CD4-positive, alpha-beta T cell (primary cell): ENCODE measurements around the gene RPL36. TPM values are rescaled to one million over a fixed set of nuclear protein-coding genes. Genes with fewer than 3 reads are reported as not detected.

Experiments used
- ATAC-seq: fragments of 200-7000 bp; cut with Tn5 transposase; one replicate; pipeline ENCODE4 v1.10.0; 2022; ENCODE audit warnings: mild to moderate bottlenecking; ENCODE audit not compliant: poor library complexity
- CTCF ChIA-PET: fragments of 350-600 bp; sonication (Branson Sonifier 250); formaldehyde crosslinking; loops from one replicate; lab custom pipeline; 2021; ENCODE audit warnings: antibody characterized with exemption, inconsistent platforms; lab: Charles Lee
- POLR2A ChIA-PET: fragments of 350-600 bp; sonication (Branson Sonifier 250); formaldehyde crosslinking; loops from one replicate; lab custom pipeline; 2021; ENCODE audit warnings: antibody characterized with exemption, inconsistent platforms; lab: Charles Lee
- DNase-seq, 14 experiments: peaks; one replicate each; pipeline ENCODE4 v3.0.0-alpha.2; 2013 to 2020; ENCODE audit warnings: mixed read lengths in 2 of 14
- H3K27ac ChIP-seq, 2 donors: one replicate each; pipeline versions ENCODE4 v1.5.1 to v1.7.0; 2013; ENCODE audit warnings: low read length in 2 of 2, low read depth in 1 of 2, mild to moderate bottlenecking in 1 of 2
- H3K27me3 ChIP-seq, 2 experiments: 1 replicate in 1 of 2; 2 replicates in 1 of 2; pipeline versions ENCODE4 v1.6.1 to v1.7.0; 2013; ENCODE audit warnings: low read length in 2 of 2, control low read depth in 1 of 2, mild to moderate bottlenecking in 1 of 2, moderate library complexity in 1 of 2; ENCODE audit not compliant: insufficient read depth in 2 of 2, control insufficient read depth in 1 of 2
- H3K36me3 ChIP-seq: one replicate; pipeline ENCODE4 v1.6.1; 2013; ENCODE audit warnings: low read length, control low read depth; ENCODE audit not compliant: insufficient read depth
- H3K4me1 ChIP-seq: one replicate; pipeline ENCODE4 v1.6.1; 2013; ENCODE audit warnings: low read length, control low read depth; ENCODE audit not compliant: insufficient read depth
- H3K4me3 ChIP-seq: one replicate; pipeline ENCODE4 v1.5.1; 2013; ENCODE audit warnings: mild to moderate bottlenecking, low read length, moderate library complexity
- H3K9me3 ChIP-seq, 2 experiments: 1 replicate in 1 of 2; 2 replicates in 1 of 2; pipeline versions ENCODE4 v1.6.1 to v1.7.0; 2013; ENCODE audit warnings: low read length in 2 of 2, mild to moderate bottlenecking in 2 of 2, control low read depth in 1 of 2, moderate library complexity in 1 of 2; ENCODE audit not compliant: control insufficient read depth in 1 of 2, insufficient read depth in 1 of 2
- H3K27ac Mint-ChIP-seq: one replicate; pipeline ENCODE4 v1.8.0; 2020; ENCODE audit warnings: mixed read lengths
- H3K27me3 Mint-ChIP-seq: one replicate; pipeline ENCODE4 v1.8.0; 2021; ENCODE audit warnings: mixed read lengths
- H3K36me3 Mint-ChIP-seq: one replicate; pipeline ENCODE4 v1.8.0; 2021; ENCODE audit warnings: low read depth, mixed read lengths
- H3K4me1 Mint-ChIP-seq: one replicate; pipeline ENCODE4 v1.8.0; 2021; ENCODE audit warnings: low read depth, mixed read lengths
- H3K4me3 Mint-ChIP-seq: one replicate; pipeline ENCODE4 v1.8.0; 2020; ENCODE audit warnings: mild to moderate bottlenecking, mixed read lengths
- H3K9me3 Mint-ChIP-seq: one replicate; pipeline ENCODE4 v1.8.0; 2020; ENCODE audit warnings: mixed read lengths
- intact Hi-C, 2 experiments: fragments of 100-400 bp; cut with DNase I in 1 of 2; cut with micrococcal nuclease in 1 of 2; formaldehyde crosslinking; loops; one replicate each; pipeline versions ENCODE4 v1.15.1 to v1.9.0; 2023 to 2025; cut with DNase I, micrococcal nuclease
- total RNA-seq, 174 experiments: library from RNA in 2 of 174; stranded (reverse) in 2 of 174; gene quantifications; one replicate each; pipeline ENCODE4 v1.2.3 and lab custom pipeline; 2021 to 2026
- TF ChIP-seq, protein P1 (sequence below): fragments of 200-600 bp; IDR thresholded peaks from one replicate; pipeline ENCODE4 v1.8.0; 2022; ENCODE audit warnings: antibody characterized with exemption, mild to moderate bottlenecking

RPL36 gene
- total RNA-seq, 2 experiments from 2014 or later = 1,509 to 1,565 TPM

DNA sequence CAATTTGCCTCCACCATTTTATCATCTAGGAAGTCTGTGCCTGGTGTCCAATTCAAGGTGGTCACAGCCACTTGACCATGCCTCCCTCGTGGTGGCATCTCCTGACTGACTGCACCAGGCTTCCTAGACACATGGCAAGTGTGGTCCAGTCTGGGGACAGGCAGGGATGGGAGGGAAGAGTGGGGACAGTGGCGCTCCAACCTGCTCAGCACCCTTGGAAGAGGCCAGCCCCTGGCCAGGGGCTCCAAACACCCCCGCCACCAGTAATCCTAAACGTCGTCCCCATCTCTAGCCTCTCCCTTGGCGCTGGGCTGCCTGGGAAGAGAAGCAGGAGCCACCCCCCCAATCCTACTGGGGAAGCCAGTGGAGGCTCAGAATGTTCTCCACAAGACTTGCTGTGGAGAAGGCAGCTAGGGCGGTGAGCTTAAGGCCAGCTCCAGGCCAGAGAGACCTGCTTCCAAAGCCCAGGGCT lies 2.7 kb downstream of the RPL36 start:
- Mint-ChIP-seq H3K27me3 (no peaks in the 10 kb centered on the region), H3K9me3 (no peaks in the 10 kb centered on the region), H3K4me1 (peaks cover 37% of the 10 kb centered on the region), H3K36me3 (peaks cover 59% of the 10 kb centered on the region), H3K27ac (peak overlapping the region; percentile 96), H3K4me3 (peak overlapping the region; percentile 73)
- peaks cover 36% of the 10 kb centered on the region for H3K4me1 ChIP-seq
- no peak overlapping the region for H3K27ac ChIP-seq
- DNase-seq = no peak
- peaks cover 0 to 5% of the 10 kb centered on the region in 2 experiments for H3K9me3 ChIP-seq
- H3K36me3 ChIP-seq = peaks cover 58% of the 10 kb centered on the region
- ChIA-PET CTCF (no interaction called here), POLR2A (no interaction called here)
- no peaks in the 10 kb centered on the region for H3K27me3 ChIP-seq
- H3K4me3 ChIP-seq = no peak overlapping the region
- TF ChIP-seq, protein P1, sequence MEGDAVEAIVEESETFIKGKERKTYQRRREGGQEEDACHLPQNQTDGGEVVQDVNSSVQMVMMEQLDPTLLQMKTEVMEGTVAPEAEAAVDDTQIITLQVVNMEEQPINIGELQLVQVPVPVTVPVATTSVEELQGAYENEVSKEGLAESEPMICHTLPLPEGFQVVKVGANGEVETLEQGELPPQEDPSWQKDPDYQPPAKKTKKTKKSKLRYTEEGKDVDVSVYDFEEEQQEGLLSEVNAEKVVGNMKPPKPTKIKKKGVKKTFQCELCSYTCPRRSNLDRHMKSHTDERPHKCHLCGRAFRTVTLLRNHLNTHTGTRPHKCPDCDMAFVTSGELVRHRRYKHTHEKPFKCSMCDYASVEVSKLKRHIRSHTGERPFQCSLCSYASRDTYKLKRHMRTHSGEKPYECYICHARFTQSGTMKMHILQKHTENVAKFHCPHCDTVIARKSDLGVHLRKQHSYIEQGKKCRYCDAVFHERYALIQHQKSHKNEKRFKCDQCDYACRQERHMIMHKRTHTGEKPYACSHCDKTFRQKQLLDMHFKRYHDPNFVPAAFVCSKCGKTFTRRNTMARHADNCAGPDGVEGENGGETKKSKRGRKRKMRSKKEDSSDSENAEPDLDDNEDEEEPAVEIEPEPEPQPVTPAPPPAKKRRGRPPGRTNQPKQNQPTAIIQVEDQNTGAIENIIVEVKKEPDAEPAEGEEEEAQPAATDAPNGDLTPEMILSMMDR = no peak
- intact Hi-C loops = no loop called here
- ATAC-seq = no peak

DNA sequence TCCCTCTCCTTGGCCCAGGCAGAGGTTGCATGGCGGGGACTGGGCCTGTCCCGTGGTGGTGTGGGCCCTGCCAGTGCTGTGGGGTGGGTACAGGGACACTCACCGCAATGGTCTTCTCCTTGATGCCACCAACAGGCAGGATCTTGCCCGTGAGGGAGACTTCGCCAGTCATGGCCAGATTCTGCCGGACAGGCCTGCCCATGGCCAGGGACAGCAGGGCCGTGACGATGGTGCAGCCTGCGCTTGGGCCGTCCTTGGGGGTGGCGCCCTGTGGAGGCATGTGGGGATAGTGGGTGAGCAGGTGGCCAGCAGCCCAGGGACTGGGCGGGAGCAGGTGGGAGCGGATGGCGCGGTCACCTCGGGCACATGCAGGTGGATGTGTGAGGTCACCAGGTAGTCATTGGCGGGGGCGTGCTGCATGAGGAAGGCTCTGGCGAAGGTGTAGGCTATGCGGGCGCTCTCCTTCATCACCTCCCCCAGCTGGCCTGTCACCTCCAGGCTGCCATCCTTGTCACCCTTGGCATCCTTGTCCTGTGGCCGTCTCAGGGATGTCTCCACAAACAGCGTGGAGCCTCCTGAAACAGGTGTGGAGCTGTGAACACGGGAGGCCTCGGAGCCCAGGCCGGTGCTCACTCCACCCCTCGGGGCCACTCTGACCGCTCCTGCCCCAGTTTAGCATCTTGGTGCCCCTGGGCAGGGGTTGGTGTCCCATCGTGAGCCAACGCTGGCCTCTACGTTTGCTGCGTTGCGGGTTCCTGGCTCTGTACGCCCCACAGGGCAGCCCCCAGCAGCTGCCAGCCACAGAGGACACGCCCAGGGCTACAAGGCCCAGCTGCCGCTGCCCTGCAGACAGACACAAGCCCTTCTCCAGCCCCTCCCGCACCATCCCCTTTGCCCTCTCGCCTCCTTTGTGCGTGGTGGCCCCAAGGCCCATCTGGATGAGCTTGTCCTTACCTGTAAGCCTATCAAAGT lies 3.4 kb downstream of the RPL36 start:
- Histone ChIP-seq H3K4me1 (peaks cover 31% of the 10 kb centered on the region), H3K27me3 (no peaks in the 10 kb centered on the region), H3K27ac (no peak overlapping the region), H3K9me3 (no peaks in the 10 kb centered on the region), H3K36me3 (peaks cover 64% of the 10 kb centered on the region), H3K4me3 (no peak overlapping the region)
- Mint-ChIP-seq H3K36me3 (peaks cover 60% of the 10 kb centered on the region), H3K27ac (no peak overlapping the region), H3K9me3 (no peaks in the 10 kb centered on the region), H3K27me3 (no peaks in the 10 kb centered on the region), H3K4me1 (peaks cover 32% of the 10 kb centered on the region), H3K4me3 (peak overlapping the region; percentile 7)
- POLR2A ChIA-PET = interaction anchor here (1.0 kb wide), 1 partner anchor 27 kb away, joined by 3 read pairs; the partner anchor contains the start of genes CATSPERD and LONP1
- DNase-seq (peak in 1 of 14 experiments; percentile 47), ATAC-seq (no peak)
- TF ChIP-seq, protein P1 = no peak
- CTCF ChIA-PET = no interaction called here
- intact Hi-C loops = no loop called here

DNA sequence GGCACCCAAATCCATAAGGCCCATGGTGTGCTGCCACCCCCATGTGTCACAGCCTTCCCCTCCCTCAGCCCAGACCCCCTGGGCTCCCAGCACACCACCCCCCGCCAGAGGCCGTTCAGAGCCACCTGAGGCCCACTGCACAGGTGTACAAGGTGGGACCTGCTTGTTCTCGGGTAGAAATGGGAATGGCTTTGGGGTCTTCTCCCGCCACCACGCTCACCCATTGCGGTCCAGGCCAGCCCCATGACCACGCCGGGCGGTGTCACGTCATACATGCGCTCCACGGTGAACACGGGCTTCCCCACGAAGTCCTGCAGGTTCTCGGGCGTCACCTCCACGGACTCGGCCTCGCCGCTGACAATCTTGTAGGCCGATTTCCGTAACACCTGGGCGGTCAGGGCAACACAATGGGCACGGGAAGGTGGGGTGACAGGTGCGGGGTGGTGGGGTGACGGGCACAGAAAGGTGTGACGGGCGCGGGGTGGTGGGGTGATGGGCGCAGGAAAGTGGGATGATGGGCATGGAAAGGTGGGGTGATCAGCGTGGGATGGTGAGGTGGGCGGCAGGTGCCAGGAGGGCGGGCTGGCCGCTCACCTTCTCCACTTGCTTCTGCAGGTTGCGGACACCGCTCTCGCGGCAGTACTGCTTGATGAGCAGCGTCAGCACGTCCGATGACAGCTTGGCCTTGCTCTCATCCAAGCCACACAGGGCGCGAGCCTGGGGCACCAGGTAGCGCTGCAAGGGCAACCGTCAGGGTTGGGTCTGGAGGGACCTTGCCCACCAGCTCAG lies 4.3 kb downstream of the RPL36 start:
- peak overlapping the region; percentile 51 for H3K27ac Mint-ChIP-seq
- peak in 1 of 14 experiments; percentile 41 for DNase-seq

More for the DNA sequence above, 4.3 kb downstream of the RPL36 start:
- no peaks in the 10 kb centered on the region for H3K9me3 ChIP-seq
- POLR2A ChIA-PET = interaction anchor here (1.0 kb wide), 2 partner anchors 8 to 26 kb away, joined by 3 read pairs; partner anchors contain the start of genes CATSPERD and LONP1
- no peaks in the 10 kb centered on the region for H3K9me3 Mint-ChIP-seq
- H3K36me3 ChIP-seq = peaks cover 73% of the 10 kb centered on the region
- H3K27me3 Mint-ChIP-seq = no peaks in the 10 kb centered on the region
- H3K4me3 Mint-ChIP-seq = no peak overlapping the region
- no peak overlapping the region for H3K27ac ChIP-seq
- H3K27me3 ChIP-seq = no peaks in the 10 kb centered on the region
- H3K4me1 Mint-ChIP-seq = peaks cover 31% of the 10 kb centered on the region
- CTCF ChIA-PET = no interaction called here
- peaks cover 31% of the 10 kb centered on the region for H3K4me1 ChIP-seq
- H3K4me3 ChIP-seq = no peak overlapping the region
- intact Hi-C loops = no loop called here
- H3K36me3 Mint-ChIP-seq = peaks cover 67% of the 10 kb centered on the region
- TF ChIP-seq, protein P1 = no peak
- no peak for ATAC-seq
